Stomach smooth muscle (tissue), 2 donors: ENCODE data around the gene AQP7.
A peak's percentile ranks its signal among the peaks of the same experiment; 100 is the strongest.

Experiments
- H3K27ac ChIP-seq: one replicate; pipeline ENCODE4 v1.7.0; 2013; ENCODE audit warnings: mild to moderate bottlenecking, low read length, inconsistent platforms
- H3K27me3 ChIP-seq, 2 donors: one replicate each; pipeline ENCODE4 v1.7.0; 2013; ENCODE audit warnings: low read length in 2 of 2; ENCODE audit not compliant: insufficient read depth in 2 of 2, control insufficient read depth in 1 of 2
- H3K36me3 ChIP-seq, 2 donors: one replicate each; pipeline ENCODE4 v1.7.0; 2013; ENCODE audit warnings: low read length in 2 of 2; ENCODE audit not compliant: control insufficient read depth in 2 of 2, insufficient read depth in 2 of 2
- H3K4me1 ChIP-seq: one replicate; pipeline ENCODE4 v1.7.0; 2013; ENCODE audit warnings: low read length; ENCODE audit not compliant: control insufficient read depth, insufficient read depth
- H3K4me3 ChIP-seq, 2 donors: one replicate each; pipeline ENCODE4 v1.7.0; 2013; ENCODE audit warnings: low read length in 2 of 2
- H3K9ac ChIP-seq, 2 donors: one replicate each; pipeline ENCODE4 v1.7.0; 2013; ENCODE audit warnings: low read length in 2 of 2, mild to moderate bottlenecking in 1 of 2
- H3K9me3 ChIP-seq, 2 donors: one replicate each; pipeline ENCODE4 v1.7.0; 2013; ENCODE audit warnings: low read length in 2 of 2; ENCODE audit not compliant: control insufficient read depth in 2 of 2
- donor health status: healthy.
- donor health status: Pancreatic carcinoma.

Gene AQP7

DNA sequence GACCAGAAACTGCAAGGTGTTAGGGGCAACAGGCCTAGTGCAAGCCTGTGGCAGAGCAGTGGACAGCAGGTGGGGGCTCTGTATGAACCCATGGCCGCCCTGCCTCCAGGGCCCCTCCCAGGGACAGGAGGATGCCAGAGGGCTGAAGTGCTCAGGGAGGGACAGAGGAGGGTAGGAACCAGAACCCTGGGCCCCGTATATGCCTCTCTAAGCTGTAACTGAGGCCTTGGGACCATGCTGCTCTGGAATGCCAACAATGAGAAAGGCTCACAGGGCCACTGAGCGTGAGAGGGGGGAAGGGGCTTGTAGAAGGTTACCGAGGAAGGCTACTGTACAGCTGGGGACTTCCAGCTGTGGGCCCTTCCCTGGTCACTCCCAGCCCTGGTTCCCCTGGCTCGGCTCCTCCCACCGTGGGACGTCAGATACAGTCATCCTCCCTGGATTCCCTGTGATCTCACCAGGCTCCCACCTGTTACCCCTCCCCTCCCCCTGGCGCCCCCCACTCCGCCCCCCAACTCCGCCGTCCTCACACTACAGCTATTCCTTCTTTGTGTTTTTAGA, 21.1 kb downstream of the AQP7 start:
- H3K9me3 ChIP-seq = no peaks in the 10 kb centered on the region
- H3K4me3 ChIP-seq = no peak overlapping the region
- H3K27ac ChIP-seq = no peak overlapping the region
- no peak overlapping the region for H3K9ac ChIP-seq
- H3K36me3 ChIP-seq = no peaks in the 10 kb centered on the region
- no peaks in the 10 kb centered on the region for H3K4me1 ChIP-seq
- H3K27me3 ChIP-seq = no peaks in the 10 kb centered on the region

DNA sequence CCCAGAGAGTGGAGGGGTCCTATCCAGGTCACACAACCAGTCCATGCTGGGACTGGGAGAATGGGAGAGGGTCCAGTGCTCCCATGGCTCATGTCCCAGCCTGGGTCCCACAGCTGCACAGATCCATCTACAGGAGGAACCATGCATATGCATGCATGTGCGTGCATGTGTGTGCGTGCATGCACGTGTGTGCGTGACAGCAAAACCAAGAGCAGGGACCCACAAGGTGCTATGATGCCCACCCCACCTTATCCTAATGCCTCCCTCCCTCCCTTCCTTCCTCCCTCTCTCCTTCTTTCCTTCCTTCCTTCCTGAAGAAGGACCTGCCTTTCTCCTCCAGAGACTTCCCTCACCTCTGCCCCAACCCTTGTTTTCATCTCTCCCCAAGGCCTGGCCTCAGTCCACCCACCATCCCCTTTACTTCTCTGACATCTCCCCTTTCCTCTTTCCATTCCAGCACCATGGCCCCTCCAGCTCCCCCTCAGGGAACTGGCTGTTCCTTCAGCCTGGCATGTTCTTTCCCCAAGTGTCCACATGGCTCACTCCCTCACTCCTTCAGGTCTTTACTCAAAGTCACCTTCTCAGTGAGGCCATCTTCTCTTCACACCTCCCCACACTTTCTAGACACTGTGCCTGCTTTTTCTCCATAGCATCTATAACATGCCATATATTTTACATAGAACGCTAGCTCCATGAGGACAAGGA, 21.8 kb downstream of the AQP7 start:
- Histone ChIP-seq H3K9me3 (no peaks in the 10 kb centered on the region), H3K27ac (no peak overlapping the region), H3K9ac (no peak overlapping the region), H3K4me3 (no peak overlapping the region), H3K27me3 (no peaks in the 10 kb centered on the region), H3K4me1 (peaks cover 5% of the 10 kb centered on the region), H3K36me3 (no peaks in the 10 kb centered on the region)

DNA sequence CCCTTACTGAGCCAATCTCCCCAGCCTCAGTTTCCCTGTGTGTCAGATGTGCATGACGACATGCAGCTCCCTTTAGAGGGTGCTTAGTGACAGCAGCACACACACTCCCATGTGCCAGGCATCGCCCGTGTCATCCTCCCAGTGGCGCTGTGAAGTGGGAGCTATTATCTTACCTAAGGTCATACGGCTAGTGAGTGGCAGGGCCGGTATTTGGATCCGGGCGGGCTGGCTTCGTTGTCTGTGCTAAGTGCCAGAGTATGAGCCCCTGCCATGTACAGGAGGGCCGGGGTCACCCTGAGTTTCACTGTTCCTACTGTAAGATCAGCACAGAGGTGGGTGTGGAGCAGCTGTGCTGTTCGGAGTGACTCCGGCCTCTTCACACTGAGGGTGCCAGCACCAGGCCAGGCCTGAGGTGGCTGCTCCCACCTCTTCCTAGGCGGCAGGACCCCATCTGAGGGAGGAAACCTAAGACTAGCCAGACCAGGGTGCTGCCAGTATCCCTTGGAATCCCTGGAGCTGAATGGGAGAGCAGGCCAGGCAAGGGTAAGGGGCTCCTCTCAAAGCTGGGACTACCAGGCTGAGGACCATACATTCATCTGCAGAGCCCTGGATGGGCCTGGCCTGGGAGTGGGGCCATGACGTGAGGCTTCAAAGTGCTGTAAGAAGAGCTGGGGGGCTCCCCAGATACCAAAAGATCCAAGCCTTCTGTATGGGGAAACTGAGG, 22.5 kb downstream of the AQP7 start:
- H3K9me3 ChIP-seq = no peaks in the 10 kb centered on the region
- no peaks in the 10 kb centered on the region for H3K36me3 ChIP-seq
- H3K27ac ChIP-seq = no peak overlapping the region
- H3K4me1 ChIP-seq = peaks cover 10% of the 10 kb centered on the region
- H3K9ac ChIP-seq = no peak overlapping the region
- H3K4me3 ChIP-seq = no peak overlapping the region
- no peaks in the 10 kb centered on the region for H3K27me3 ChIP-seq

DNA sequence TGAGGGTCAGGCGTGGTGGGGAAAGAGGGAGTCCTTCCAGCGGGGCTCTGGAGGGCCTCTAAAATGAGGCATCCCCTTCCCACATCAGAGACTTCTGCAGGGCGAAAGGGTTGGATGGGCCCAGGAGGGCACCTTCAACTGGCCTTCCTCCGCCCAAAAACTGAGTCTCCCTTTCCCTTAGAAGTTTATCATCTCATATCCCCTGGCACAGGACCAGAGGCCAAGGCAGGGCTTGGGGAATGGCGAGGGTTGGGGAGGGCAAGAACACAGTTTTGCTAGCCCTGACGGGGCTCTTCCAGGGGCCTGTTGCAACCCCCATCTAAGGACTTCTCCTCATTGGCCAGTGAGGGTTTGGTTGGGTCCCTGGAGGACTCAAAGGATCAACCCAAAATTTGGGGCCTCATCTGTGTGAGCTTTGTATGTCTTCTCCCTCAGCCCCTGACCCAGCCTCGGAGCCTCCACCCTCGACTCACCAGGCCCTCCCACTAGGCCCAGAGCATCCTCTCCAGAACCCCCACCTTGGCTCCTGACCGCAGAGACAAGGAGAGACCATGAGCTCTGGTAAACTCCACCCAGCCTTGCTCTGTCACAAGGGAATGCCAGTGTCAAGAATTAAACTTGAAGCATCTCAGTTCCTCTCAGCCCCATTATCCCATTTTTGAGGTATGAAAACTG, 24.1 kb downstream of the AQP7 start:
- Histone ChIP-seq H3K36me3 (peaks cover 0 to 2% of the 10 kb centered on the region in 2 donors), H3K9me3 (no peaks in the 10 kb centered on the region), H3K4me3 (no peak overlapping the region), H3K27me3 (no peaks in the 10 kb centered on the region), H3K9ac (no peak overlapping the region), H3K4me1 (peaks cover 16% of the 10 kb centered on the region), H3K27ac (no peak overlapping the region)

DNA sequence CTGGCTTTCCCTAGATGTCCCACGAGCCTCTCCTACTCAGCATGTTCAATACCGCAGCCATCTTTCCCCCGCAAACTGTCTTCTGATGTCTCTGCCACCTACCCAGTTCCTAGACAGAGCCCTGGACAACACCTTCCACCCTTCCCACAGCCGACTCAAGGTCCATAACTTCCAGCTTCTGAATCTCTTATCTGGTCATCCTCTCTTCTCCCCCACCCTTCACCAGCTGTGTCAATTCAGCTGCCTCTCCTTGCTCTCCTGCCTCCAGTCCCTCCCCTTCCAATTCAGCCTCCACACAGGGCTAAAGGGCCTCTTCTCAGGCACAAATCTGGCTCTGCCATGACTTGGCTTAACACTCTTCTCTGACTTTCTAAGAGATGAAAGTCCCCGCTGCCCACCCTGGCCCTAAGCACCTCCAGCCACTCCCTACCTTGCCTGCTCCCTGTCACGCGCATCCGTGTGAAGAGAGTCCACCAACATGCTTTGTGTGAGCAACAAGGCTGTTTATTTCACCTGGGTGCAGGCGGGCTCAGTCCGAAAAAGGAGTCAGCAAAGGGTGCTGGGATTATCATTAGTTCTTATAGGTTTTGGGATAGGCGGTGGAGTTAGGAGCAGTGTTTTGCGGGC, 25.2 kb downstream of the AQP7 start:
- no peaks in the 10 kb centered on the region for H3K9me3 ChIP-seq
- H3K27ac ChIP-seq = no peak overlapping the region
- H3K36me3 ChIP-seq = peaks cover 0 to 2% of the 10 kb centered on the region in 2 donors
- no peaks in the 10 kb centered on the region for H3K27me3 ChIP-seq
- no peak overlapping the region for H3K9ac ChIP-seq
- no peak overlapping the region for H3K4me3 ChIP-seq
- H3K4me1 ChIP-seq = peaks cover 18% of the 10 kb centered on the region

DNA sequence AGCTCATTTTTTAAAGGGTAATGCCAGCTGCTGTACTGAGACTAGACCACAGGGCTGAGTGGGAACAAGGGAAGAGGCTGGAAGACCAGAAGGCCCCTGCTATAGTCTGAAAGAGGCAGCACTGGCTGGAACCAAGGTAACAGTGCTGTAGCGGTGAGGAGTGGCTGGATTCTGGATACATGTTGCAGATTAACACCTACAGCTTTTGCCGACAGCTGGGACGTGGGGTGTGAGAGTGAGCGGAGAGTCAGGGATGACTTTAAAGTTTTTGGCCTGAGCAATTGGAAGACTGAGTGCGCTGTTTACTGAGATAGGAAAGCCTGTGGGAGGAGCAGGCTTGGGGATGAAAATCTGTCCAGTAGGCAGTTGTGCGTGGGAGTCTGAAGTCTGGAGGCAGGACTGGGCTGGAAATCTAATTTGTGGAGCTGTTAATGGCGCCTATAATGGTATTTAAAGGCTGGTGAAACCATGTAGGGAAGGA, 26.5 kb downstream of the AQP7 start:
- Histone ChIP-seq H3K9ac (no peak overlapping the region), H3K36me3 (peaks cover 5 to 8% of the 10 kb centered on the region in 2 donors), H3K4me3 (no peak overlapping the region), H3K27me3 (no peaks in the 10 kb centered on the region), H3K4me1 (peaks cover 18% of the 10 kb centered on the region), H3K27ac (no peak overlapping the region), H3K9me3 (no peaks in the 10 kb centered on the region)

DNA sequence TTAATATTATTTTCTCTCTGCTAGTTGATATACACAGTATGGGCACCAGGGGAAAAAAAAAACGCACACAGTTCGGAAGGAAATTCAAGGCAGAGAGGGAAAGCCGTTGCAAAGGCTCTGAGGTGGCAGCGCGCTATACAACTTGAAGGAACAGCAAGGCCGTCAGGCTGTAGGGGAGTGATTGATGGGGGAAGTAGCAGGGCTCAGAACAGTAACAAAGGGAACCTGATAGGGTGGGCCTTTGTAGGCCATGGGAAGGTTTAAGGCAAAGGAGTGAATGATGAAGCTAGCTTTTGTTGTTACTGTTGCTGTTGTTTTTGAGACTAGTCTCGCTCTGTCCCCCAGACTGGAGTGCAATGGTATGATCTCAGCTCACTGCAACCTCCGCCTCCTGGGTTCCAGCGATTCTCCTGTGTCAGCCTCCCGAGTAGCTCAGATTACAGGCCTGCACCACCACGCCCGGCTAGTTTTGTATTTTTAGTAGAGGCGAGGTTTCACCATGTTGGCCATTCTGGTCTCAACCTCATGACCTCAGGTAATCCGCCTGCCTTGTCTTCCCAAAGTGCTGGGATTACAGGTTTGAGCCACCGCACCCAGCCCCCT, 27.0 kb downstream of the AQP7 start:
- peaks cover 10 to 14% of the 10 kb centered on the region in 2 donors for H3K36me3 ChIP-seq
- no peaks in the 10 kb centered on the region for H3K9me3 ChIP-seq
- peak overlapping the region in 1 of 2 donors; percentile 57 for H3K4me3 ChIP-seq
- peak overlapping the region; percentile 37 for H3K27ac ChIP-seq
- H3K4me1 ChIP-seq = peaks cover 18% of the 10 kb centered on the region
- peak overlapping the region in 1 of 2 donors; percentile 58 for H3K9ac ChIP-seq
- H3K27me3 ChIP-seq = no peaks in the 10 kb centered on the region

DNA sequence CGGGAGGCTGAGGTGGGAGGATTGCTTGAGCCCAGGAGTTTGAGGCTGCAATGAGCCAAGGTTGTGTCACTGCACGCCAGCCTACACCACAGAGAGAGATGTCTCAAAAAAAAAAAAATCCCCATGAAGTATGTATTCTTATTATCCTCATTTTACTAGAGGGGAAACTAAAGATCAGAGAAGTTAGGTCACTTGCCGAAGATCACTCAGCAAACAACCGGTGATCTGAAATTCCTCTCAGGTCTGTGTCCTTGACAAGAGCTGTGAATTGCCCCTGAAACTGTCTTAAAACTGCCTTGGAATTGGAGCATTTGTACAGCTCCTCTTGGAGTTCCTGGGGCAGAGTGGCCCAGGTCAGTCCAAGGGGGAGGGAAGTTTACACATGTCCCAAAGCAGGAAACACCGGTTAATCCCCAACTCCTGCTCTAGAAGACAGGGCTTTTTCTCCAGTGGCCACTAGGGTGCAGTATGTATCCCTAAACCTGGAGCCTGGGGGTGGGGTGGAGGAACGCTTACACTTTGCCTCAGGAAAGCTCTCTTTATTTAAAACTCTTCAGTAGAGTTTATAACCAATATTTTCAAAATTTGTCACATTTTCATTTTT, 27.6 kb downstream of the AQP7 start:
- H3K27me3 ChIP-seq = no peaks in the 10 kb centered on the region
- H3K9me3 ChIP-seq = no peaks in the 10 kb centered on the region
- H3K36me3 ChIP-seq = peaks cover 16 to 20% of the 10 kb centered on the region in 2 donors
- H3K9ac ChIP-seq = peak overlapping the region in 1 of 2 donors; percentile 58
- H3K27ac ChIP-seq = no peak overlapping the region
- peak overlapping the region in 1 of 2 donors; percentile 57 for H3K4me3 ChIP-seq
- H3K4me1 ChIP-seq = peaks cover 18% of the 10 kb centered on the region

DNA sequence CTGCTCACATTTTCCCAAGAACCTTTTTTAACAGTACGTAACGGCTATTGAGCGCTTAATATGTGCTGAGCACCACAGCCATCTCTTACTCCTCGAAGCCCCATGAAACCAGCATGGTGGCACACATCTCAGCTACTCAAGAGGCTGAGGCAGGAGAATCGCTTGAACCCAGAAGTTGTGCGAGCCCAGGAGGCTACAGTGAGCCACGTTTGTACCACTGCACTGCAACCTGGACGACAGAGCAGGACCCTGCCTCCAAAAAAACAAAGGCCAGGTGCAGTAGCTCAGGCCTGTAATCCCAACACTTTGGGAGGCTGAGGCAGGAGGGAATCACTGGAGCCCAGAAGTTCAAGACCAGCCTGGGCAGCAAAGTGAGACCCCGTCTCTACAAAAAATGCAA, 28.2 kb downstream of the AQP7 start:
- Histone ChIP-seq H3K27me3 (no peaks in the 10 kb centered on the region), H3K27ac (no peak overlapping the region), H3K4me1 (peaks cover 18% of the 10 kb centered on the region), H3K36me3 (peaks cover 16 to 20% of the 10 kb centered on the region in 2 donors), H3K9me3 (no peaks in the 10 kb centered on the region), H3K9ac (no peak overlapping the region), H3K4me3 (no peak overlapping the region)

DNA sequence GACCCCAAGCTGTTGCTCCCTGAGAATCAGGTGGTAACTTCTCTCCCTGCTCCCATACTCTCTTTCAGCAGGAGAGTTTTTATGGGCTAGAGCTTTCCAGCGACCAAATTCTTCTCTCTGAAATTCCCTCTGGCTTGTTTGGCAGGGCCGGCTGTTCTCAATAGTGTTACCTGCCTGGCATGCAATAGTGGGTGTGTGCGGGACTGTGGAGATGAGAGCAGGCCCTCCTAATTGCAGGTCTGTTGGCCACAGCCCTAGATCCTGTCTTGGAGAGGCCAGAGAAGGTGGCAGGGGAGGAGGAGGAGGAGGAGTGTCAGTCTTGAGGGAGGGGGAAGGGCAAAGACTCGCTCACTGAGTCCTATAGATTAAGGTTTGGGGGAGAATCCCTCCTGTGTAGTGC, 29.5 kb downstream of the AQP7 start:
- Histone ChIP-seq H3K27ac (no peak overlapping the region), H3K9ac (no peak overlapping the region), H3K4me1 (peaks cover 18% of the 10 kb centered on the region), H3K9me3 (no peaks in the 10 kb centered on the region), H3K4me3 (no peak overlapping the region), H3K36me3 (peaks cover 16 to 27% of the 10 kb centered on the region in 2 donors), H3K27me3 (no peaks in the 10 kb centered on the region)
